CD4-positive, alpha-beta T cell treated with Interleukin-6 for 4 hours (primary cell): Measurements from ENCODE around the gene CFAP221.

Experiments
- DNase-seq: peaks from one replicate; pipeline ENCODE4 v3.0.0-alpha.2; 2020; ENCODE audit warnings: mixed read lengths

CFAP221 gene

GRCh38 chr2:119537792-119538191 lies 6.5 kb upstream of the CFAP221 start:
- no peak for DNase-seq

GRCh38 chr2:119541476-119541875 lies 2.8 kb upstream of the CFAP221 start:
- DNase-seq = no peak

- DNase-seq = no peak
These were observed 758 bp downstream of the CFAP221 start for GRCh38 chr2:119544939-119545475.

- DNase-seq = no peak
These were observed 1.7 kb downstream of the CFAP221 start for GRCh38 chr2:119545754-119546446.

GRCh38 chr2:119546447-119546767 lies 2.2 kb downstream of the CFAP221 start:
- DNase-seq = no peak

- DNase-seq = no peak
These were observed 4.4 kb downstream of the CFAP221 start for GRCh38 chr2:119548516-119549120.

- no peak for DNase-seq
These were observed 5.0 kb downstream of the CFAP221 start for GRCh38 chr2:119549241-119549640.

- DNase-seq = no peak
These were observed 6.1 kb downstream of the CFAP221 start for GRCh38 chr2:119550346-119550745.

GRCh38 chr2:119550856-119551255 lies 6.6 kb downstream of the CFAP221 start:
- no peak for DNase-seq

- DNase-seq = no peak
These were observed 8.7 kb downstream of the CFAP221 start for GRCh38 chr2:119552902-119553301.

- DNase-seq = no peak
These were observed 9.6 kb downstream of the CFAP221 start for GRCh38 chr2:119553687-119554344.

GRCh38 chr2:119565481-119565880 lies 21.2 kb downstream of the CFAP221 start:
- no peak for DNase-seq

- DNase-seq = no peak
These were observed 23.0 kb downstream of the CFAP221 start for GRCh38 chr2:119567292-119567691.

- DNase-seq = no peak
These were observed 30.0 kb downstream of the CFAP221 start for GRCh38 chr2:119574108-119574815.

GRCh38 chr2:119574864-119575263 lies 30.6 kb downstream of the CFAP221 start:
- DNase-seq = no peak

- DNase-seq = no peak
These were observed 31.2 kb downstream of the CFAP221 start for GRCh38 chr2:119575439-119575838.

- DNase-seq = no peak
These were observed 35.4 kb downstream of the CFAP221 start for GRCh38 chr2:119579424-119580295.

- DNase-seq = no peak
These were observed 36.4 kb downstream of the CFAP221 start for GRCh38 chr2:119580550-119581072.

- no peak for DNase-seq
These were observed 39.0 kb downstream of the CFAP221 start for GRCh38 chr2:119583291-119583690.

GRCh38 chr2:119584469-119584868 lies 40.2 kb downstream of the CFAP221 start:
- no peak for DNase-seq

- DNase-seq = no peak
These were observed 41.8 kb downstream of the CFAP221 start for GRCh38 chr2:119586085-119586484.

- no peak for DNase-seq
These were observed 46.6 kb downstream of the CFAP221 start for GRCh38 chr2:119590873-119591272.
